Measurements from ENCODE around the gene LAIR1. TPM values are rescaled to one million over a fixed set of nuclear protein-coding genes. Genes with fewer than 3 reads are reported as not detected.

Gene LAIR1
- polyA plus RNA-seq, 1 of the 3 experiments (the other 2 are of a cell fraction), result not detected

- TF ChIP-seq CHD2 (IDR thresholded peaks at IDR 0.05; ENCODE audit: low read length, partially characterized antibody) (no peak), ELF1 (IDR thresholded peaks at IDR 0.05) (no peak), NRF1 (IDR thresholded peaks at IDR 0.05; ENCODE audit: low read depth, low read length) (no peak), JUND (IDR thresholded peaks at IDR 0.05) (no peak), SIN3A (IDR thresholded peaks at IDR 0.05; ENCODE audit: borderline replicate concordance, low read depth, low read length) (no peak), RCOR1 (IDR thresholded peaks at IDR 0.05; ENCODE audit: low read length) (no peak), MAX (IDR thresholded peaks at IDR 0.05; ENCODE audit: low read depth) (no peak), YY1 (IDR thresholded peaks at IDR 0.05; ENCODE audit: low read depth) (no peak), SMC3 (IDR thresholded peaks at IDR 0.05; ENCODE audit: low read depth, low read length) (no peak)
- TF ChIP-seq, protein P1, sequence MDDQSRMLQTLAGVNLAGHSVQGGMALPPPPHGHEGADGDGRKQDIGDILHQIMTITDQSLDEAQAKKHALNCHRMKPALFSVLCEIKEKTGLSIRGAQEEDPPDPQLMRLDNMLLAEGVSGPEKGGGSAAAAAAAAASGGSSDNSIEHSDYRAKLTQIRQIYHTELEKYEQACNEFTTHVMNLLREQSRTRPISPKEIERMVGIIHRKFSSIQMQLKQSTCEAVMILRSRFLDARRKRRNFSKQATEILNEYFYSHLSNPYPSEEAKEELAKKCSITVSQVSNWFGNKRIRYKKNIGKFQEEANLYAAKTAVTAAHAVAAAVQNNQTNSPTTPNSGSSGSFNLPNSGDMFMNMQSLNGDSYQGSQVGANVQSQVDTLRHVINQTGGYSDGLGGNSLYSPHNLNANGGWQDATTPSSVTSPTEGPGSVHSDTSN (IDR thresholded peaks at IDR 0.05), result no peak
- H4K20me1 ChIP-seq (ENCODE audit: insufficient read depth), result no peaks in the 10 kb centered on the region
- no peaks in the 10 kb centered on the region for H3K4me1 ChIP-seq (ENCODE audit: control insufficient read depth in 1 of 2, insufficient read depth in 2 of 2, low read depth in 1 of 2, low read length in 1 of 2)
- H3K9ac ChIP-seq, result no peak overlapping the region
- no peaks in the 10 kb centered on the region for H3K9me2 ChIP-seq
- no peak overlapping the region for H3K27ac ChIP-seq (ENCODE audit: low read depth in 2 of 2, low read length in 1 of 2)
- no peaks in the 10 kb centered on the region for H3F3A ChIP-seq (replicated peaks; ENCODE audit: insufficient read depth)
- ChIA-PET CTCF (no interaction called here), POLR2A (no interaction called here)
- peaks cover 64% of the 10 kb centered on the region for H3K27me3 ChIP-seq (ENCODE audit: insufficient read depth)
- H3K36me3 ChIP-seq (replicated peaks in 1 of 2; ENCODE audit: control insufficient read depth in 1 of 2, insufficient read depth in 2 of 2, low read length in 1 of 2), result no peaks in the 10 kb centered on the region
- 29% methylated on average over 6 of the region's 6 CpGs for WGBS (ENCODE audit: low lambda C conversion rate)
- no peak for DNase-seq
- no peaks in the 10 kb centered on the region for H3K9me3 ChIP-seq
- no peak overlapping the region for H3K4me3 ChIP-seq (ENCODE audit: low read depth in 2 of 2, low read length in 1 of 2)
- H2AFZ ChIP-seq (ENCODE audit: low read depth), result no peak overlapping the region
- H3K4me2 ChIP-seq, result no peak overlapping the region
- H3K79me2 ChIP-seq (ENCODE audit: insufficient read depth), result no peaks in the 10 kb centered on the region
Observed at GRCh38 chr19:54400913-54401312, 36.2 kb upstream of the LAIR1 start.

GRCh38 chr19:54399189-54399588 is 34.5 kb upstream of the LAIR1 start:
- no peaks in the 10 kb centered on the region for H3K9me2 ChIP-seq
- ChIA-PET POLR2A (no interaction called here), CTCF (interaction anchor here (0.7 to 2.0 kb wide), 2 partner anchors 8 to 500 kb away, joined by 4 to 10 read pairs; no protein-coding TSS in a partner anchor)
- no peak overlapping the region for H3K27ac ChIP-seq (ENCODE audit: low read depth in 2 of 2, low read length in 1 of 2)
- no peak for TF ChIP-seq TAF1 (IDR thresholded peaks at IDR 0.05; ENCODE audit: borderline replicate concordance, low read depth, low read length)
- no peak for TF ChIP-seq FOSL2 (IDR thresholded peaks at IDR 0.05; ENCODE audit: borderline replicate concordance, low read depth)
- TF ChIP-seq, protein P1 (IDR thresholded peaks at IDR 0.05), result no peak
- no peak for TF ChIP-seq CHD2 (IDR thresholded peaks at IDR 0.05; ENCODE audit: low read length, partially characterized antibody)
- TF ChIP-seq RAD21 (IDR thresholded peaks at IDR 0.05; ENCODE audit: low read length), result no peak
- TF ChIP-seq, protein P2, sequence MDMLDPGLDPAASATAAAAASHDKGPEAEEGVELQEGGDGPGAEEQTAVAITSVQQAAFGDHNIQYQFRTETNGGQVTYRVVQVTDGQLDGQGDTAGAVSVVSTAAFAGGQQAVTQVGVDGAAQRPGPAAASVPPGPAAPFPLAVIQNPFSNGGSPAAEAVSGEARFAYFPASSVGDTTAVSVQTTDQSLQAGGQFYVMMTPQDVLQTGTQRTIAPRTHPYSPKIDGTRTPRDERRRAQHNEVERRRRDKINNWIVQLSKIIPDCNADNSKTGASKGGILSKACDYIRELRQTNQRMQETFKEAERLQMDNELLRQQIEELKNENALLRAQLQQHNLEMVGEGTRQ (IDR thresholded peaks at IDR 0.05; ENCODE audit: borderline replicate concordance, low read depth, low read length), result no peak
- TF ChIP-seq TEAD4 (IDR thresholded peaks at IDR 0.05; ENCODE audit: borderline replicate concordance, insufficient read depth), result no peak
- TF ChIP-seq ELF1 (IDR thresholded peaks at IDR 0.05), result no peak
- TF ChIP-seq MXI1 (IDR thresholded peaks at IDR 0.05; ENCODE audit: low read depth, low read length), result no peak
- TF ChIP-seq SMC3 (IDR thresholded peaks at IDR 0.05; ENCODE audit: low read depth, low read length), result no peak
- no peak for TF ChIP-seq NFIC (IDR thresholded peaks at IDR 0.05; ENCODE audit: borderline replicate concordance)
- TF ChIP-seq, protein P3, sequence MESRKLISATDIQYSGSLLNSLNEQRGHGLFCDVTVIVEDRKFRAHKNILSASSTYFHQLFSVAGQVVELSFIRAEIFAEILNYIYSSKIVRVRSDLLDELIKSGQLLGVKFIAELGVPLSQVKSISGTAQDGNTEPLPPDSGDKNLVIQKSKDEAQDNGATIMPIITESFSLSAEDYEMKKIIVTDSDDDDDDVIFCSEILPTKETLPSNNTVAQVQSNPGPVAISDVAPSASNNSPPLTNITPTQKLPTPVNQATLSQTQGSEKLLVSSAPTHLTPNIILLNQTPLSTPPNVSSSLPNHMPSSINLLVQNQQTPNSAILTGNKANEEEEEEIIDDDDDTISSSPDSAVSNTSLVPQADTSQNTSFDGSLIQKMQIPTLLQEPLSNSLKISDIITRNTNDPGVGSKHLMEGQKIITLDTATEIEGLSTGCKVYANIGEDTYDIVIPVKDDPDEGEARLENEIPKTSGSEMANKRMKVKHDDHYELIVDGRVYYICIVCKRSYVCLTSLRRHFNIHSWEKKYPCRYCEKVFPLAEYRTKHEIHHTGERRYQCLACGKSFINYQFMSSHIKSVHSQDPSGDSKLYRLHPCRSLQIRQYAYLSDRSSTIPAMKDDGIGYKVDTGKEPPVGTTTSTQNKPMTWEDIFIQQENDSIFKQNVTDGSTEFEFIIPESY (IDR thresholded peaks at IDR 0.05; ENCODE audit: borderline replicate concordance, low read depth), result no peak
- TF ChIP-seq FOXM1 (IDR thresholded peaks at IDR 0.05; ENCODE audit: low read depth), result no peak
- no peak for TF ChIP-seq POLR2AphosphoS5 (IDR thresholded peaks at IDR 0.05; ENCODE audit: low read depth, low read length)
- TF ChIP-seq MEF2A (IDR thresholded peaks at IDR 0.05; ENCODE audit: borderline replicate concordance, low read depth), result no peak
- TF ChIP-seq GABPA (IDR thresholded peaks at IDR 0.05; ENCODE audit: low read depth), result no peak
- H3K79me2 ChIP-seq (ENCODE audit: insufficient read depth), result no peaks in the 10 kb centered on the region
- no peak overlapping the region for H3K9ac ChIP-seq
- H3K36me3 ChIP-seq (replicated peaks in 1 of 2; ENCODE audit: control insufficient read depth in 1 of 2, insufficient read depth in 2 of 2, low read length in 1 of 2), result no peaks in the 10 kb centered on the region
- no peaks in the 10 kb centered on the region for H4K20me1 ChIP-seq (ENCODE audit: insufficient read depth)
- no peak overlapping the region for H3K4me2 ChIP-seq
- 41% methylated on average over 2 of the region's 2 CpGs for WGBS (ENCODE audit: low lambda C conversion rate)
- H3K9me3 ChIP-seq, result no peaks in the 10 kb centered on the region
- no peak overlapping the region for H2AFZ ChIP-seq (ENCODE audit: low read depth)
- H3K4me3 ChIP-seq (ENCODE audit: low read depth in 2 of 2, low read length in 1 of 2), result no peak overlapping the region
- no peaks in the 10 kb centered on the region for H3F3A ChIP-seq (replicated peaks; ENCODE audit: insufficient read depth)
- no peaks in the 10 kb centered on the region for H3K4me1 ChIP-seq (ENCODE audit: control insufficient read depth in 1 of 2, insufficient read depth in 2 of 2, low read depth in 1 of 2, low read length in 1 of 2)
- peaks cover 51% of the 10 kb centered on the region for H3K27me3 ChIP-seq (ENCODE audit: insufficient read depth)
- no peak for DNase-seq
